HG02981 (cell line): ENCODE data around the gene IER5L.

ENCODE experiments used
- ATAC-seq: cut with Tn5 transposase; IDR thresholded peaks from one replicate; pipeline ENCODE4 v1.9.1; 2021; ENCODE audit warnings: mild to moderate bottlenecking, moderate library complexity; ENCODE audit not compliant: unreplicated experiment

Gene IER5L

DNA sequence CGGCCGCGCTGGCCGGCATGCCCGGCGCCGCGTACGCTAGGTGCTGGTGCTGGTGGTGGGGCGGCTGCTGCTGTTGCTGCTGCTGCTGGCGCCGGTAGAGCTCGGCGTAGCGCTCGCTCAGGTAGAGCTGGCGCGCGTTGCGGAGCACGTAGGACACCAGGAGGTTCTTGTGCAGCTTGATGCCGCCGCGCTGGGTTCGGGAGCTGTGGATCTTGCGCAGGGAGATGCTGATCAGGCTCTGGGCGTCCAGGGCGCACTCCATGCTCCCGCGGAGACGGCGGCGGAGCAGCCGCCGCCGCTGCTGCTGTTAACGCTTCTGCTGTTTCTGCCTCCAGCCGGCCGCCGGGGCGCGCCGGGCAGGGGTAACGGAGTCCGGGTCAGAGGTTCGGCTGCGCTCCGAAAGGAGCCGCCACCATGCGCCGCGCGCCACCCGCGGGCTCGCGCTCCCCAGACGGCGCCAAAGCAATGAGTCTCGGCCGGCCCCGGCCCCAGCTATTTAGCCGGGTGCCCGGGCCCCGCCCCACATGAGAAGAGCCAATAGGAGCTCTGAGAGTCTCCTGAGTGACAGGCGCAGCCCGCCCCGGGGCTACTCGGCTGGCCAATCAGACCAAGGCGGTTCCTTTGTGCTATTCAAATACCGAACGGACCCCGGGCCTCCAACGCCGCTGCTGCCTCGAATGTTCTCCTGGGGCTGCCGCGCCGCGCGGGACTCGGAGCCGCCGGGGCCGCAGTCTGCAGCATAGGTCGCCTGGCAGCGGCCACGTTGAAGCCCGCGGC lies at the start of gene IER5L:
Gene IER5L, minus strand, starts transcription at position 471 of the 777 bp plus-strand sequence. Its CDS starts 209 bp downstream, at position 262.
- ATAC-seq = peak; percentile 80

DNA sequence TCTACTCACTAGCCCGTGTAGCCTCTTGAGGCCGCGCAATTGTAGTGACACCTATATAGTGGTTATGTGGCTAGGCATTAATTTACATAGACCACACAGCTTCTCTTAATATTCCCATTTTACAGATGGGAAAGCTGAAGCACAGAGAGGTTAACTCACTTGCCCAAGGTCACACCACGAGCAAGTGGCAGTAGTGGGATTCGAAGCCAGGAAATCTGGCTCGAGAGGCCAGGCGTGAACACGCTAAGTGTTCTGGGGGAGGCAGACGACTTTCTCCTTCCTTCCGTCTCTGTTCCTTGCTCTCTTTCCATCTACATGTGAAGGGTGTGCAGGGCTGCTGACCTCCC lies 49.8 kb upstream of the IER5L start:
- ATAC-seq = no peak

DNA sequence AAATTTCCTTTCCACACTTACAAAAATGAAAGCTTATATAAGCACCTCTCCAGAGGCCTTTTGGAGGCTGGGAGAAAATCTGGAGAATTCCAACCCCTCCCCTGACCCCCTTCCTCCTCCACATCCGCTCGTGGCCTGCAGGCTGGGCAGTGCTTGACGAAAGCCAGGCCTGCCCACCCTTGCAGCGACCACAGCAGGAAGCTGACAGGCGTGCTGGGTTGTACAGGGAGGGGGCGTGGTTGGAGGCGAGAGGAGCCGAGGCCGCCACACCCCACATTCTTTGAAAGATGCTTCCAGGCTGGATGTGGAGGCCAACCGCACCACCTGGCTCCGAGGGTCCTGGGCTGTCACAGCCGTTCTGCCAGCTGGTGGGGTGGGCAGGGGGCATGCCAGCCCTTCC lies 47.8 kb upstream of the IER5L start:
- no peak for ATAC-seq

DNA sequence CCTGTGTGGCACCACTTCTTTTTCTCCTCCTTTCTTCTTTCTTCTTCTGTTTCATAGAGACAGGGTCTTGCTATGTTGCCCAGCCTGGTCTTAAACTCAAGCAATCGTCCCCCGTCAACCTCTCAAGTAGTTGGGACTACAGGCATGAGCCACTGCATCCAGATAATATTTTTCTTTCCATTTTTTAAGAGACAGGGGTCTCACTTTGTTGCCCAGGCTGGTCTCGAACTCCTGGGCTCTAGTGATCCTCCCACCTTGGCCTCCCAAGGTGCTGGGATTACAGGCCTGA lies 47.4 kb upstream of the IER5L start:
- no peak for ATAC-seq

DNA sequence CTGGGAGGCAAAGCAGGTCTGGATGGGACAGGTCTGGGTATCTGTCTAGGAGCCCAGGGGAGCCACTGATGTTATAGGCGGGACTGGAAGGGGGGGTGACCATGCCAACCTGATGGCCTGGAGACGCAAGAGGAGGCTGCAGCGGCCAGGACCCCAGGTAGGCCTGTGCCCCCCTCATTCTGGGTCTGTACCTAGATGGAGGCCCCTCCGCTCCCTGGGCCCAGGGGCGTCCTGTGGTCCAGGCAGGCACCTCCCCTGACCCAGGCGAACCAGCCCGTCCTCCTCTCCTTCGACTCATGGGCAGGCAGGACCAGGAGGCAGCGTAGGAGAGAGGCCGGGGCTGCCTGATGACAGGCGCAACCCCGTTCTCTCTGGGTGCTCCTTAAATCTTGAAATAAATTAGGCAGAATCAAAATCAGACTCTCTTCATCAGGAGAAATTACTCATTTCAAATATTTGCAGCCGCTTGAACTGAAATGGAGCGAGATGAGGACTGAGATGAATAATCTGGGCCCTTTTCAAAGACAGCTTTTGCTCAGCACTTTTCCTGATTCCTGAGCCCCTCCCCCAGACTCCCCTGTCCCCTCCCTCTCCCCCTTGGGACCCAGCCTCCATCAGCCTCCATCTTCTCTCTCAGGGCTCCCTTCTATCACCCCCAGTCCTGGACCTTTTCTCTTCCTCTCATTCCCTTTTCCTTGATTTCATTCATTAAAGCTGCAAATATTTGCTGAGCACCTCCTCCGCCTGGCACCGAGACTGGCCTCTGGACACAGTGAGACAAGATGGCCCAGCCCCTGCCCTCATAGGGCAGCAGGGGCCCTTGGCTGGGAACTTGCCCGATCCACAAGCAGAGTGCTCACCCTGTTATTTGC lies 46.8 kb upstream of the IER5L start:
- no peak for ATAC-seq

DNA sequence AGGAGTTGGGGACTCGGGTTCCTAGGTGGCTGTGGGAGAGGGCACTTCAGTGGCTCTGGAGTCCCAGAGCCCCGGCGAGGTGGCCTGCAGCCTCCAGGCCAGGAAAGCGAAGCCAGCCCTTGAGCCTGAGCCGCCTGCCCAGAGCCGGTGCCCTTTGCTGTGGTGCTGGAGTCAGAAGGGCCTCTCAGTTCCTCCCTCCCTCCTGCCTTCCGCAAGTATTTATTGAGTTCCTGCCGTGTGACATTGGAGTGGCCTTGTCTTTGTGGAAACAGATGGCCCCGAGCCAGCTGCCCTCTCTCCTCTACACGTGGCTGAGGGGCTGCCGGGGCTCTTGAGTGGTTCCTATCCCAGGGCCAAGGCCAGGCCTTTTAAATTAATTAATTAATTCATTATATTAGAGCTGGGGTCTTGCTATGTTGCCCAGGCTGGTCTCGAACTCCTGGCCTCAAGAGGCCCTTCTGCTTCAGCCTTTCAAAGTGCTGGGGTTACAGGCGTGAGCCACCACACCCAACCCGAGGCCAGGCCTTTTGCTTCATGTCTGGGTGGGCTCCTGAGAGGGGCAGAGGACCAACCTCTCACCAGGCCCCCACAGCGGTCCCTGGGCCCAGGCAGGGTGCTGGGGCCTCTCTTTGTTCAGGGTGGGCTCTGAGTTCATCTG lies 45.6 kb upstream of the IER5L start:
- ATAC-seq = no peak

DNA sequence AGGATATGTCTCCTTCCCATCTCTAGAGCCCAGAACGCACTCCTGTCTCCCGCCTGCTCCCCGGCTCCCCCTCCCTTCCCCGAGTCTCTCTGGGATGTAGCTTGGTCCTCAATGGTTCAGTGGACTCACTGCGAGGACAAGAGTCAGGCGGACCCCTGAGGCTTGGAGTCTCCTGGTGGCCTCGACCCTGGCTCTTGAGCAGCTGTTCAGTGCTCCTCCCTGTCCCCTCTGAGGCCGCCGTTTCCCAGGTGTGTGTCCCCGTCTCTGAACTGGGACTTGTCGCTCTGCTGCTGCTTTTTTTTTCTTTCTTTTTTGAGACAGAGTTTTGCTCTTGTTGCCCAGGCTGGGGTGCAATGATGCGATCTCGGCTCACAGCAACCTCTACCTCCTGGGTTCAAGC lies 44.8 kb upstream of the IER5L start:
- ATAC-seq = no peak

DNA sequence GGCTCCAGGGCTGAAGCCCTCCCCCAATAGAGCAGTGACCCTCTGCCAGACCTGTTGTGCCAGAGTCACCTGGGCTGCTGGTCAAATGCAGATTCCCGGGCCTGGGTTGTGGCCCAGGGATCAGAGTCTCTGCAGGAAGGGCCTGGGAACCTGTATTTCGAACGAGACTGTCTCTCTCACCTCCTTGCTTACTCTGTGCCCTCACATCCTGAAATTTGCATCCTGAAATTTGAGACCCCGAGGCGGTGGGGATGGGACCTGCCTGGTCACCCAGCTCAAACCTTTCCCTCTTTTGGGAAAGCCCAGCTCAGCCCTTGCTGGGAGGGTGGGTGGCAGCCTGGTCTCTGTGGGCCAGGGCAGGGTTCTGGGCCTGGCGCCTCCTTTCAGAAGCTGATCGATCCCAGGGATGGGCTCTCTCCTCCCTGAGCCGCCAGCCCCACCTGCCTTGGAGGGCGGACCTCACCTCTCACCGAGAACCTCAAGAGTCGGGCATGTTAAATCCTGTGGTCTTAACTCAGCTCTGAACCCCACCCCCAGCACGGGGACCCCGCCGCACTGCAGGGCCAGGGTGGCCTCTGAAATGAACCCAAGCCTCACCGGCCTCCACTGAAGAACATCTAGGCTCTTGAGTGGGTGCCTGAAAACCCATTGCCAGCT lies 44.0 kb upstream of the IER5L start:
- ATAC-seq = no peak

DNA sequence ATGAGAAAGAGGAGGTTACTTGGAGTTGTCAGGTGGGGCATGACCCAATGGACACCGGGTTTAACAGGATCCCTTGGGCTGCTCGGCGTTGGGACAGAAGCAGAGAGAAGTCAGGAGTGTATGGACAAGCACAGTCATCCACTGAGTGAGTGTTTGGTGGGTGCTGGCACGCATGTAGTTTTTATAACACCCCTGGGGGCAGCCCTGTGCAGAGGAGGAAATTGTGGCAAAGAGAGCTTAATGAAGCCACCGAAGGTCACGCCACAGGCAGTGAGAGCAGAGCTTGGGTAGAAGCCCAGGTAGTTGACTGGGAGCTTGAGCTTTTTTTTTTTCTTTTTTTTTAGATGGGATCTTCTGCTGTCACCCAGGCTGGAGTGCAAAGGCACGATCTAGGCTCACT lies 43.2 kb upstream of the IER5L start:
- no peak for ATAC-seq

DNA sequence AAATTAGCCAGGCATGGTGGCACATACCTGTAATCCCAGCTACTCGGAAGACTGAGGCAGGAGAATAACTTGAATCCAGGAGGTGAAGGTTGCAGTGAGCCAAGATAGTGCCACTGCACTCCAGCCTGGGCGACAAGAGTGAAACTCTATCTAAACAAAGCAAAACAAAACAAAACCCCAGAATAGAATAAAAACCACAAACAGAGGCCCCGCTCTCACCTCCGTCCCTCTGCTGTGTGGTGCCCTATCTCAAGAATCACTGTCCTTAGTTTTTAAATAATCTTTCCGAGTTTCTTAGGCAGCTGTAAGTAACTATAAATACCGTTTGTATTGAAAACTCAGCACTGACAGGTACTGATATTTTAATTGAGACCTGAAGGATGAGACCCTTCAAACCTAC lies 42.7 kb upstream of the IER5L start:
- no peak for ATAC-seq

DNA sequence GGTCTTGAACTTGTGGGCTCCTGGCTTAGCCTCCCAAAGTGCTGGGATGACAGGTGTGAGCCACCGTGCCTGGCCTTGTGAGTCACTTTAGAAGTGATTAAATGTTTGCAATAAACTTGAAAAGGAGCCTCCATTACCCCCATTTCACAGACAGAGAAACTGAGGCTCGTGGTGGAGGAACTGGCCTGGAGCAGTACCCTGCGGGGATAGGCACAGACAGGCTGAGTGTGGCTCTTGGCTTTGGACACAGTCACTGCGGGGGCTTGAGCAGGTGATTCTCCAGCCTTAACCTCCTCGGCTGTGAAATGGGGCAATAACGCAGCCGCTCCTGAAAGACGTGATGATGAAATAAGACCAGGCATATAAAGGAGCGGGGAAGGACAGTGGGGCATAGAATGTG lies 40.9 kb upstream of the IER5L start:
- ATAC-seq = no peak

DNA sequence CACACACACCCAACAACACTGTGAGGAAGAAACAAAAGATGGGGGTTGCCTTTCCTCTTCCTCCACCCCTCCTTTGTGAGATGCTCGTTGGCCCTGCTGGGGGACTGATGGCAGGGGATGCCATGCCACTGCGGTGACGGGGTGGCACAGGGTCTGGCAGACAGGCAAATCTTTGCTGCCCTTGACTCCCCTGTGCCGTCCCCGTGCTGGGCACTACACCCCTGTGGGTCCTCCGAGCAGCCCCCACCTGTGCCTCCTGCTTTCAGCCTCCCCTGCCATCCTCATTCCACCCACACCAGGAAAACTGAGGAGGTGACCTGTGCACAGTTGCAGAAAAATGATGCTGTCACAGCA lies 40.2 kb upstream of the IER5L start:
- ATAC-seq = no peak

DNA sequence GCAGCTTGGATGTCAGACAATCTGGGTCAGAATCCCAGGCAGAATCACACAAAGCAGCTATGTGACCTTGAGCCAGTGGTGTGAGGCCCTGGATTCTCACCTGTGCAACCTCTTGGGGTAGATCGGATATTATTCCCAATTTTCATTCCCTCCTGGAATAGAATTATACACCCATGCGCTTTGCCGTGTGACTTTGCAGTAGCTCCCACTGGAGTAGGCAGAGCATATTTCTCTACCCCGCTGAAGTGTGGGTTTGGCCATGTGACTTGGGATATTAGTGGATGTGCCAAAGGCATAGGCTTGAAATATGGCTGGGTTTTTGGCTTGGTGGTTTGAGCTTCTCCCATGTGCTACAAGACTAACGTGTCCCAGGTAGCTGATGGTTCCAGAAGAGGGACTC lies 35.5 kb upstream of the IER5L start:
- ATAC-seq = no peak

DNA sequence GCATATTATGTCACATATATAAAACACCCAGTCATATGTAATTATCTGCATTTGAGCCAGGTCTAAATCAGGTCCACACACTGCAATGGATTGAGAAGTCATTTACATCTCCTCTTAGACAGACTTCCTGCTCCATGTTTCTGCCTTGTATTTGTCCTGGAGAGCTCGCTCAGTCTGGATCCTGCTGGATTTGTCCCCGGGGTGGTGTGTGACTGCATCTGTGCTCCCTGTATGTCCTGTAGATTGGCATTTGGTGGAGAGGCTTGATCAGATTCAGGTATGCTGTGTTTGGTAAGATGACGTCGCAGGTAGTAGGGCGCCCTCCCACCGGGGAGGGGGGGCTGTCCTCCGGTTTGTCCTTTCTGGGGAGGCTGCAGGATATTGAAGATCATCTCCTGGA lies 33.6 kb upstream of the IER5L start:
- no peak for ATAC-seq

DNA sequence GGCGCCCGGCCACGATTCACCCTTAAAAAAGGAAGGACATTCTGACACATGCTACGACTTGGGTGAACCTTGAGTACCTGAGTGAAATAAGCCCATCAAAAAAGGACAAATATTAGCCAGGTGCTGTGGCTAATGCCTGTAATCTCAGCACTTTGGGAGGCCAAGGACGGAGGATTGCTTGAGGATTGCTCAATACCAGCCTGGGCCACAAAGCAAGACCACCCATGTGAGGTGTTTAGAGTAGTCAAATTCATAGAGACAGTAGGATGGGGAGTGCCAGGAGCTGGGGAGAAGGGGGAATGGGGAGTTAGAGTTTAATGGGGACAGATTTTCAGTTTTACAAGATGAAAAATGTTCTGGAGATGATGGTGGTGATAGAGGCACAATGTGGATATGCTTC lies 32.1 kb upstream of the IER5L start:
- no peak for ATAC-seq

DNA sequence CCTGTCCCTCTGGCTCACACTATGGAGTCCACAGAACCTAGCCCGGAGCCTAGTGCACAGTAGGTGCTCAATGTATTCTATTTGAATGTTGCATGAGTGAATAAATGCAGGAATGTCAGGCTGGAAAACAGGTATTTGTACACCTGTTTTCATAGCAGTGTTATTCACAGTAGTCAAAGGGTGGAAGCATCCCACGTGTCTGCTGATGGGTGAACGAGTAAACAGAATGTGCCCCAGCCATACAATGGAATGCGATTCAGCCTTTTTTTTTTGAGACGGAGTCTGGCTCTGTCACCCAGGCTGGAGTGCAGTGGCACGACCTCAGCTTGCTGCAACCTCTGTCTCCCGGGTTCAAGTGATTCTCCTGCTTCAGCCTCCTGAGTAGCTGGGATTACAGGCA lies 31.5 kb upstream of the IER5L start:
- ATAC-seq = no peak

DNA sequence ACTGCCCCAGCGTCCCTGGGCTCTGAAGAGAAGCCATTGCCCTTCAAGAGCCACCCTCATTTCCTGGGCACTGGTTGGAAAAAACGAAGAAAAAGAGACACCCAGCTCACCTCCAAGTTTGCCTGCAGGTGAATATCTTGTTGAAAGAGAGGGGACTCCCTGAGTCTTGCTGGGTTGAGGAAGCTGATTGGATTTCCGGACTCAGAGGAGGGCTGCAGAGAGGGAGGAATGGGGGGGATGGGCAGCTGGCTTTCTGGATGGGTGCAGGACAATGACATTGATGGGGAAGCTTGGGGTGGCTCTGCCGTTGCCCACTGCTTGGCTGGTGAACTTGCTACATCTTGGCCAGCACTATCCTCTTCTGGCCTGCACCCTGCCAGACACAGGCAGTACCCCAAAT lies 31.0 kb upstream of the IER5L start:
- no peak for ATAC-seq

DNA sequence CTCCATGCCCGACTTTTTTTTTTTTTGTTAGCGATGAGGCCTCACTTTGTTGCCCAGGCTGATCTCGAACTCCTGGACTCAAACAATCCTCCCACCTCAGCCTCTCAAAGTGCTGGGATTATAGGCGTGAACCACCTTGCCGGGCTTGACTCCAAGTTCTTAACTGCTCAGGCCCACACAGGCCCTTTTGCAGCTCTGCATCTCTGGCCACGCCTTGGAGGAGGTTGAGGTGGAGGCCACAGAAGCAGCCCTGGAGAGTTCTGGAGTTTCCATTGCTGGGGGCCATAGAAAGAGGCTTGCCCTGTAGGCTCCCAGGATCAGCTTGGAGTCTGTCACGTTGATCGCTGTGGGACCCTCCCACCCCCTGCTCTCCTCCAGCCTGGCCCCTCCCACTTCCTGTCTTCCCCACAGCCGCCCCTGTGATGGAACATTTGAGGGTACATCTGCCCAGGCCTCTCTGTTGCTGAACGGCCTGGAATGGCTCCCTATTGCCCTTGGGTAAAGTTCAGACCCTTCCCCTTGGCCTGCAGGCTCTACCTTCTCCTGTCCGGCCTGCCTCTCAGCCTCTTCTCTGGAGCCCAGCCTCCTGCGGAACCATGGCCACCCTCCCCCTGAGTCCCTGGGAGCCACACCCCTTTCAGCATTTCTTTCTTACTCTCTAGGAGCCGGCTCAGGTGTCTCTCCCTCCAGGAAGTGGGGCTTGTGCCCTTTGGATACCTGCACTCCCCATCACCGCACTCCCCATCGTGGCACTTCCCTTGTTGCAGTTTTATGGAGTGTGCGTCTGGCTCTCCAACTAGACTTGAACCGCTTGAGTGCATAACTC lies 30.4 kb upstream of the IER5L start:
- ATAC-seq = no peak

DNA sequence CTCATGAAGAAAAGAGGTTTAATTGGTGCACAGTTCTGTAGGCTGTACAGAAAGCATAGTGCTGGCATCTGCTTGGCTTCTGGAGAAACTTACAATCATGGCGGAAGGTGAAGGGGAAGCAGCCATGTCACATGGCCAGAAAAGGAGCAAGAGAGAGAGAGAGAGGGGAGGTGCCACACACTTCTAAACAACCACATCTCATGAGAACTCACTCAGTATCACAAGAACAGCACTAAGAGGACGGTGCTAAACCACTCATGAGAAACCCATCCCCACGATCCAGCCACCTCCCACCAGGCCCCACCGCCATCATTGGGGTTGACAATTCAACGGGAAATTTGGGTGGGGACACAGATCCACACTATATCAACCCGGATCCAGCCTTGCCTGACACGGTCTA lies 28.8 kb upstream of the IER5L start:
- no peak for ATAC-seq

DNA sequence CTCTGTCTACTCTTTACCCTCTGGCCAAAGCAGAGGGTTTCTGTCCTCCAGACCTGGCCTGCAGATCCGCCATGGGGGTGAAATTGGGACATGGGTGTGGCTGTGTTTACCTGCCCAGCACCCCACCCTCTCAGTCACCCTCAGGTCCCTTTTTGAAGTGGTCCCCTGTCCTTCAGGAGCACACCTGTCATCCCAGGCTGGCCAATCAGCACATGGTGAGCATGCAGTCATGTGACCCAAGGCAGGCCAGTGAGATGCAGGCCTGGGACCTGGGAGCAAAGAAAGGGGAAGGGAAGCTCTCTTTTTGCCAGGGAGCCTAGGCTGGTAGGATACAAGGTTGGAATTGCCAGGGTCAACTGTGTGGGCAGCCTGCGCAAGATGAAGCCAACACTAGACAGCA lies 28.3 kb upstream of the IER5L start:
- no peak for ATAC-seq

DNA sequence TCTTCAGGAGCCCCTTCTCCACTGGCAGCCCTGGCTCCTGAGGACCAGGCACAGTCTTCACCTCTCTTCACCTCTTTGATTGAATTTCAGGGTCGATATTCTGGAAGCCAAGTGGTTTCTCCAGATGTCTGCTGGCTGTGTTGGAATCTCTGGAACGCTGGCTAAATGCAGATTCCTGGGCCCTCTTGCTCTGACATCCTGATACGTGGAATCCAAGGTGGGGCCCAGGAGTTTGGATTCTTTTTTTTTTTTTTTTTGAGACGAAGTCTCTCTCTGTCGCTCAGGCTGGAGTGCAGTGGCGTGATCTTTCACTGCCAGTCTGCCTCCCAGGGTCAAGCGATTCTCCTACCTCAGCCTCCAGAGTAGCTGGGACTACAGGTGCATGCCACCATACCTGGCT lies 26.8 kb upstream of the IER5L start:
- ATAC-seq = no peak
